Activated CD4-positive, alpha-beta T cell treated with anti-CD3 and anti-CD28 coated beads, Interleukin-10, Interleukin-2, amounts not matched to agents 100 ng/mL and 50 ng/mL, durations not matched to agents 16 hours and 8 hours (primary cell): ENCODE data around the gene WASF2.
"Not testable (repeated sequence)": the region's sequence is repeated elsewhere in the genome, so short reads cannot be mapped to it uniquely, and the experiment has no call there.

ENCODE experiments used
- DNase-seq: peaks from one replicate; pipeline ENCODE4 v3.0.0-alpha.2; 2020

WASF2 gene

DNA sequence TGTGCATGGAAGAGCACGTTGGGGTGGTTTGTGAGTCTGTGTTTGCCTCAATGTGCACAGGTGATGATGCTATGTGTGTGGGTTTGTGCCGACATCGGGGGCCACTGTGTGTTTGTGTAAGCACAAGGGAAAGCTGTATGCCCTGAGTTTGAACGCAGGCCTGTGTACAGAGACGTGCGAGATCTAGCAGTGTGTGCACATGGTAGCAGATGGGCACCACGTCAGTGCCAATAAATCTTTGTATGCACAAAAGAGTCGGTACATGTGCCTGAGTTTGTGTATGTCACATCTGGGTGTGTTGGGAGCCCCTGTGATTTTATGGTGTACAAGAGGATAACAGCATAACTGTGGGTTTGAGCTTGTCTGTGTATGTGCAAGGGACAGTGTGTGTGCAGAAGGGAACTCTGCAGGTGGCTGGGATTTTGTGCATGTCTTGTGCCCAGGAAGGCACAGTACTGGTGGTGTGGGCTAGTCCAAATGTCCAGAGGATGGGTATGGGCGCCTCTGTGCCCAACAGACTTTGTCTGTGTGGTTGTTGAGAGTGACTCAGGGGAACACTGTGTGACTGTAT, 32.0 kb upstream of the WASF2 start:
- DNase-seq: no peak

DNA sequence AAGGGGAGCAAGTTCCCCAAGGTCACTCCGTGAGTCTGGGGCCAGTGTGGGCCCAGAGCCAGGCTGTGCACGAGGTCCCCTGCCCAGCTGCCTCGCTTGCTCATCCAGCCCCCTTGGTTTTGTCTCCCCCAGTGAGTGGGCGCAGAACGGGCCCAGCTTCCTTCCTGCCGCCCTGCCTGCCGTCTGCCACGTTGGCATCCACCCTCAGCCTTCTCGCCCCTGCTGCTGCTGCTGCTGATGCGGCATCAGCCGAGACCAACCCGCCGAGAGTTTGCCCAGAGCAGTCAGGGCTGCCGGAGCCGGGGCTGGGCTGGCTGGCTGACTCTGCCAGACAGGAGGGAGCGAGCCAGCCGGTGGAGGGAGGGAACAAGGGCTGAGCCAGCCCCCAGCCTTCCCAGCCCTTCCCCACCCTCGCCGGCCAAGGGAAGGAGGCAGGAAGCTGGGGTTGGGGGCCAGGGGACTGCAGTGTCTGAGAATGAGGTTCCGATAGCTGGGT, 31.4 kb upstream of the WASF2 start:
- DNase-seq: peak; percentile 49

DNA sequence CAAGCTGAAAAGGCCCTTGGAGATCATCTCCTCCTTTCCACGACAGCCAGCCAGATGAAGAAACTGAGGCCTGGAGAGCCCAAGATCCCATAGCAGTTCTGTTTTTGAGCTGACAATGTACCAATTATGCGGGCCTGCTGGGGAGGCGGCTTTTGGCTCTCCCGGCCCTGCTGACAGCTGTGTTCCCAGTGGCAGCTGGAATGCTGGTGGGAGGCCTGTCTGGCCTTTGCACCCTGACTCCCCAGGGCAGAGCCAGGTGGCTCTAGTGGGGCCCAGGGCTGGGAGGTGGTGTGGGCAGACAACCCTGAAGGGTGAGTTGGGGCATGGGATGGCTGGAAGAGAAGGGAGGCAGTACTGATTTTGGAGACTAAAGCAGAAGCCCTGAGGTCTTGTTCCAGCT, 30.7 kb upstream of the WASF2 start:
- no peak for DNase-seq

DNA sequence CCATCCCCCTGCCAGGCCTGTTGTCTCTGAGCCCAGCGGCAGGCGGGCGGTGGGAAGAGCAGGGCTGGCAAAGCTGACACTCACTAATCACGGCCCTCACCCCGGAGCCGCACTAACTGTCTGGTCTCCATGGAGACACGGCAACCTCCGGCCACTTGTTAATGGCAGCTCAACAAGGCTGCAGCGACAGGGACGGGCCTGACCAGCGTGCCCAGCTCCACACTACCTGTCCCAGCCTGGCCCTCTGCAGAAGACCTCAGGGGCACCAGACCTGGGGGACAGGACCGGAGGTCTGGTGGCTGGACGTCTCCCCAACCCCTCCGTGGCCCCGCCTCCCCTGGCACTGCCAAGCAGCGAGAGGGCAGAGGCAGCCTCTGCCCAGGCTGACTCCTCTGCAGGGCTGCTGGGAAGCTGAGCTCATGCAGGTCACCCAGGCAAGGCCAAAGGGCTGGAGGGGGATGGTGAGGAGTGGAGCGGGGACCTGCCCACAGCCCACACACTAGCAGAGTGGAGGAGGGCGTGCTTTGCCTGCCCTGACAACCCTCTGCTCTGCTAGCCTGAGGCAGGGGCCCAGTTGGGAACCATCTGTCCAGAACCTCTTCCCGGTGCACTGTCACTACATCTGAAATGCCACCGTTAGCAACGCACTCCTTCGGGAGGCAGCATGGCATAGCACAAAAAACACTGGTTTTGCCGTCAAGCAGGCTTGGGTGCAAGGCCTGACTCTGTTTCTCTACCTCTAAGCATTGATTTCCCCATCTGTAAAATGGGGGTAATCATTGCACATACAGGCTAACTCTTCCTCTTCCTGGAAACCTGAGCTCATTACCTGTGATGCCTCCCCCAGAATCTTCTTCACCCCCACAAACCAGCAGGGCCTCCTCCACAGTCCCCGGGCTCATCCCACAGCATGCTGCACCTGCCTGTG, 29.6 kb upstream of the WASF2 start:
- no peak for DNase-seq

DNA sequence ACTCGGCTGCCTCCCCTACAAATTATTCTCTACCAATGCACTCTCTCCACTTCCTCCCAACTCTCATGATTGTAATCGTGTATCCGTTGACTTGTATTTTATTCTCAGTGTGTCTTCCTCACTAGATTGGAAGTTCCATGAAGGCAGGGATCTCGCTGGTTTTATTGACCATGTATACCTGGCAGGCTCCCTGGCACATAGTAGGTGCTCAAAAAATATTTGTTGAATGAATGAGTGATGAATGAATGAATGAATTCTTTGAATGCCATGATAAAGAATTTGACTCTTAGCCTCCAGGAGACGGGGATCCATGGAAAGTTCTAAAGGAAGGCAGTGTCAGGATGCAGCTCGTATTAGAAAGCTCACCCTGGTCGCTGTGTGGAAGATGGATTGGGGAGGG, 28.8 kb upstream of the WASF2 start:
- DNase-seq: no peak

DNA sequence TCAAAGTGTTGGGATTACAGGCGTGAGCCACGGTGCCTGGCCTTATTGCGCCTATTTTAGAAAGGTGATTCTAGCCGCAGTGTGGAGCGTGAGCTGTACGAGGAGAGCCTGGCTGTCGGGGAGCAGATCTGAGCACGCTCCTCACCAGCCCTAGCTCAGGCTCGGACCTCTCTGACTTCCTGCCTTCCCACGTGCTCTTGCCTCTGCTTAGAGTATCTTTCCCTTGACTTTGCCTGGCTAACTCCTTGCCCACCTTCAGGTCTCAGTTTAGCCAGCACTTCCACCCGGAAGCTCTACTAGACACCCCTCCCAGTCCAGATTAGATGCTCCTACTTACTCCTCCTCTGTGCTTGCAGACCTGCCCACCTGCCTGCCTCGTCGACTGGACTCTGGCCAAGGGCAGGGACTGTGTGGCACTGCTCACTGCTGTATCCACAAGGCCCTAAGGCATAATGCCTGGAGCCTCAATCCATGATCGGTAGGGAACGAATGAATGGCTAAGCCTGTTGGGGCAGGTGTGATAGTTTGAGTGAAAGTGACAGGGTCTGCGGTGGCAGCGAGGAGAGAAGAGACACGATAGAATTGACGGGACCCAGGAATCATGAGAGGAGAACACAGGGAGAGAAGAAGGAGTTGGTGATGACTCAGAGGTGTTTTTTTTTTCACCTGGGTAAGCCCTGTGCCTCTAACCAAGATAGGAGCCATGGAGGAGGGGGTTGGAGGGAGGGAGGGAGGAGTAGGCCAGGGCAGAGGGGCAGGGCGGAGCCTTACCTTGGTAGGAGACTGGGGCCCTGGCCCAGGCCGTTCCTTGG, 28.1 kb upstream of the WASF2 start:
- no peak for DNase-seq

DNA sequence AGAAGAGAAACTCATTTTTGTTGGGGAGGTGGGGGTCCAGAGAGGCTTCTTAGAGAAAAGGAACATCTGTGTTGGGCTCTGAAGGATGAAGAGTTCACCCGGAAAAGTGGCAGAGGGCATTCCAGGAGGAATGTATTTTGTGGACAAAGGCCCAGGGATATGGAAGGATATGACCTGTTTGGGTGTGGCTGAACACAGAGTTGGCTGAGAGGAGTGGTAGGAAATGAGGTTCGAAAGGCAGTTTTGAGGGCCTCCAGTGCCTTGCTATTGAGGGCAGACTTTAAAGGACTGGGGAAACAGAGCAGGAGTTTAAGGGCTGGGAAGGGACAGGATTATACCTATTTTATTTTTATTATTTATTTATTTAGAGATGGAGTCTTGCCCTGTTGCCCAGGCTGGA, 27.3 kb upstream of the WASF2 start:
- DNase-seq: no peak

DNA sequence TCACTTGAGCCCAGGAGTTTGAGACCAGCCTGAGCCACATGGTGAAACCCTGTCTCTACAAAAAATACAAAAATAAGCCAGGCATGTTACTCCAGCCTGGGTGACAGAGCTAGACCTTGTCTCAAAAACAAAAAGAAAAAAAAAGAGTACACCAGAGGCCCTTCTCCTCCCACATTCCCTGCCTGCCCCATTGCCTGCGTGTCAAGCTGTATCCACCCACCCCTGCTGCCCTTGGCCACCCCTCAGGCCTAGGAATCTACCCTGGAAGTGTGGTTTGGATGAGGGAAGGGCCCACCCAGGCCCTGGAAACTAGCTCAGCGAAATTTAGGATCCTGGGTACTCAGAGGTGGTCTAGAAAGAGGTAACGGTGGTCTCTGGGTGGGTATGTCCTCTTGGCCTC, 25.7 kb upstream of the WASF2 start:
- DNase-seq: no peak

DNA sequence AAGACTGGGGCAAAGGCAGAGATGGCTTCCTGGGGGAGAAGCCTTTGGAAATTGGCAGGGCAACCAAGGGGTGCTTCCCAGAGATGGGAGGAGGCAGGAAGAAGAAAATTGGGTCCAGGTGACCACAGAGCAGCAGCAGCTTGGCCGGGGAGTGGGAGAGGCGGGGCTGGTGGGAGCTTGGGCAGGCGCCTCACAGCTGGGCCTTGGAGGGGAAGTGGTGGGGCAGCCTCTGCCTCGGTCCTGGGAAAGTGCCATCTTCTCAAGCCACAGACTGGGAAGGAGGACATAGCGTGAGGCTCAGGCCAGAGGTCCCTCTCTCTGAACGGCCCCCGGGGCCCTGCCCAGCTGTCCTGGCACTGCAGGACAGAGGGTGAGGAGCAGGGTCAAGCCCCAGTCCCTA, 24.0 kb upstream of the WASF2 start:
- DNase-seq: no peak

DNA sequence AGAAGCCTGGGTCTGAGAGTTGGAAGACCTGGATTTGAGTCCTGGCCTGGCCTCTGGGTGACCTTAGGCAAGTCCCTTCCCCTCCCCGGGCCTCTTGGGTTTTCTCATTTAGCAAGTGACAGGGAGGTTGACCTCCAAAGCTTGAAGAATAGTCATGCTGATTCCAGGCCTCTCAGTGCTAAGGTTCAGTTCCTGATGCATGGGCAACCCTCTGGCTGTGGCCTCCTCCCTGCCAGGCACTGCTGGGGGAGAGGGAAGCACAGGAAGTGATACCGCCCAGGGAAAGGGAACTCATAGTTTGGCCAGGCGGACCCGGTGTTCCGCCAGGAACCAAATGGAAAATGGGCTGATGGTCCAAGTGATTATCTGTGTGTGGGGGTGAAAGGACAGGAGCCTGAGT, 23.6 kb upstream of the WASF2 start:
- no peak for DNase-seq

DNA sequence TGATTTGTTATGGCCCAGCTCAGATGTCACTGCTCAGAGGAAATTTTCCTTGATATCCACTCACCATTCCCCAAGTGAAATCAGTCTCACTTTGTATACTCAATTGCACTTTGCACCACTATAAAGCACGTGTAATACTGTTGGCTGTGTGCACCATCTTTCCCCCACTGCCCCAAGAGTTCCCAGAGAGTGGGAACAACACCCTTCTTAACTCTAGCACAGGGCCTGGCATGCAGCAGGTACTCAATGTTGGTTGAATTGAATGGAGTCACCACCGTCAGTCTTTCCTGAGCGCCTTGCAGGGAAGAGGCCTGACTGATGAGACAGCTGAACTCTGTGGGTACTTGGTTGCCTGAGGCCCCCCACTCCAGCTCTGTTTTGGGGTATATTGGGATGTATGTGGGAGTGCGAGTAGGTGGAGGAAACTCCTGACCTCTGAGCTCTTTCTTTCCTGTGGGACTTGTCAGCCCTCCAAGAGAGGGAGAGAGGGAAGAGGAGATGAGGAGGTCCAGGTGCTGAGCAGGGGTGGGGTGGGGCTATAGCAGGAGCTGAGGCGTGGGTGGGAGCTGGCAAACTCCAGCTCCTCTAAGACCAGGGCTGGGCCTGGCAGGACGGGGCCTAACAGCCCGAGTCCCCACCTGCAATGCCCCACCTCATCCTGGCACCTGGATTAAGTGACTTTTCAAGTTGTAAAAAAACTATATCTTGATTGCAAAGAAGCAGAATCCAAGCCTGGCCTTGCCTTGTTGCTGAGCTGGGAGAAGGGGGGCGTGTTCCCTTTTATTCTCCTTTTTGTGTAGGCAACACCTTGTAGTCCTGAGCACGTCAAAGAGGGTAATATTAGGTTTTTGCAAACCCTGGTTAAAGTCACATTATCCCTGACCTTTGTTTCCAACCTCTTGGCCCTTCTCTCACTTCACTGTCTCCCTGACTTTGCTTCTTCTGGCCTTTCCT, 19.4 kb upstream of the WASF2 start:
- DNase-seq: no peak

DNA sequence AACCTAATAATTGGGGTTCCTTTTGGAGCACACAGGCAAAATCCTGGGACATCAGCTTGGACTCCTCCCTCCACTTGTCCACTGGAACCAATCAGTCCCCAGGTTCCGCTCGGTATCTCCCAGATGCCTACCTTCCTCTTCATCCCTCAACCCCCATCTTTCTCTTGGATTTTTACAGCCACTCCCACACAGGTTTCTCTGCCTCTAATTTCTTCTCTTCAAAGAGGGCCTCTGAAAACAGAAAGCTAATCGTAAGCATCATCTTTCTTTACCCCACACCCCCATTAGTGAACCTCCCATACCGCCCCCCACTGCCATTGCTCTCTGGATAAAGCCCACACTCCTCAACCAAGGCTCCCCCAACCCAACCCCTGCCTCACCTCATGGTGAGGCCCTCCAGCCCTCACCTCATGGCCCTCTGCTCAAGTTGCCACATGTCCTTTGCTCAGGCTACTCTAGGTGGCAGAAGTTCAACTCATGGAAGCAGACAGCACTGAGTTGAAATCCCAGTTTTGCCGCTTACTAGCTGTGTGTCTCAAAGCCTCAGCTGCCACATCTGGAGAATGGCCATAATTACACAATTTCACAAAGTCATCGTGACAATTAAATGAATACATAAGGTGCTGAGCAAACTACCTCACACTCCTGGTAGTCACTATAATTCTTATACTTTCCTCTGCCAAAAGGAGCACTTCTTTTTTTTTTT, 18.1 kb upstream of the WASF2 start:
- no peak for DNase-seq

DNA sequence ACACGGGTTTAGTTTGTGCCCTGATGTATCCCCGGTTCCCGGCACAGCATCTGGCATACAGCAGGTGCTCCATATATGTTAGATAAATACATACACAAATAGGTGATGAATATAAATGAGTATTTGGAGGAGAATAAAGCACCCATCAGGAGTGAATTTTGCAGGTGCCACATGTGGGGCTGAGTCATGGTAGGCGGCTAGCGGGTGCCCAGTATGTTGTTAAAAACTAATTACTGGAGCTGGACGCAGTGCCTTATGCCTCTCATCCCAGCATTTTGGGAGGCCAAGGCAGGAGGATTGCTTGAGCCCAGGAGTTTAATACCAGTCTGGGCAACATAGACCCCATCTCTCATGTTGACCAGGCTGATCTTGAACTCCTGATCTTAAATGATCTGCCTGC, 16.7 kb upstream of the WASF2 start:
- DNase-seq: no peak

DNA sequence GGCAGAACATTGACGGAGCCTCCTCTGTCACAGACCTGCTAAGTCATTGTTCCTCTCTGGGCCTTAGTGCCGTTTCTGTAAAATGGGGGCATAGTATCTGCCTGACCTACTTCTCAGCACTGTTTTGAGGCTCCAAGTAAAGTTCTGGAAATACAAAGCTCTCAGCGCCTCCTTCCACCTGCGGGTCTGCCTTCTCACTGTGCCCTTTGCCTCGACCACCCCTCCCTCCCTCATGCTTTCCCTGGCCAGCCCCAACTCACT, 15.4 kb upstream of the WASF2 start:
- DNase-seq: no peak

DNA sequence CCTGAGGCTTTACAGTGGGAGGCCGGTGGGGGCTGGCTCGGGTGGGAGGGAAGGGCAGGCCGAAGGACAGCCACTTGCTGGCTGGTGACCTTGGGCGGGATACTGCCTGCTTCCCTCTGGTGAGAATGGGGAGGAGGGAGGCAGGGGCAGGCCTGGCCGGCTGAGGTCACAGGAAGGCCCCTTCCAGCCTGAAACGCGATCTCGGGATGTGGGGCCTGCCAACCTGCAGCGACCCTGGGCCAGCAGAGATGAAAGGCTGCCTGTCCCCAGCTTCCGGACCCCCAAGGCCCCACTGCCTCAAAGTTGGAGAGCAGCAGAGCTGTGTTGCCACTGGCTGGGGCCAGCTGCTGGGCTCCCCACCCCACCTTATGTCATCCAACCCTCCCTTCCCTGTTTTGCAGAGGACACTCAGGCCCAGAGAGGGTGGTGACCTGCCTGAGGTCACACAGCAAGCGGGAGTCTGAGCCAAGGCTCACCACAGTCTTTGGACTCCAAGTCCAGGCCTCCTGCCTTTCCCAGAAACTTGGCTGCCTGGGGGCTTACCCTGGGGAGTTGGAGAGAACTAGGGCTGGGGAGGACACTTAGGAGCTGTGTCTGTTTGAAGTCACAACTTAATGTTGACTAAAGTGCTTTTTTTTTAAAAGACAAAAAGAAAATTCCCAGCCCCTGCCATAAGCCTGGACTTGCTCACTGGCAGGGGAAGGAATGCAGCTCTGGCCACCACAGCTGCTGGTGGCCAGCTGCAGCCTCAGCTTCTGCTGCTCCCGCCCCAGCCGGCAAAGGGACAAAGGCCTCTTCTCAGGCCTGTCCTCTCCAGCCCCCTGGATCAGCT, 14.8 kb upstream of the WASF2 start:
- no peak for DNase-seq

DNA sequence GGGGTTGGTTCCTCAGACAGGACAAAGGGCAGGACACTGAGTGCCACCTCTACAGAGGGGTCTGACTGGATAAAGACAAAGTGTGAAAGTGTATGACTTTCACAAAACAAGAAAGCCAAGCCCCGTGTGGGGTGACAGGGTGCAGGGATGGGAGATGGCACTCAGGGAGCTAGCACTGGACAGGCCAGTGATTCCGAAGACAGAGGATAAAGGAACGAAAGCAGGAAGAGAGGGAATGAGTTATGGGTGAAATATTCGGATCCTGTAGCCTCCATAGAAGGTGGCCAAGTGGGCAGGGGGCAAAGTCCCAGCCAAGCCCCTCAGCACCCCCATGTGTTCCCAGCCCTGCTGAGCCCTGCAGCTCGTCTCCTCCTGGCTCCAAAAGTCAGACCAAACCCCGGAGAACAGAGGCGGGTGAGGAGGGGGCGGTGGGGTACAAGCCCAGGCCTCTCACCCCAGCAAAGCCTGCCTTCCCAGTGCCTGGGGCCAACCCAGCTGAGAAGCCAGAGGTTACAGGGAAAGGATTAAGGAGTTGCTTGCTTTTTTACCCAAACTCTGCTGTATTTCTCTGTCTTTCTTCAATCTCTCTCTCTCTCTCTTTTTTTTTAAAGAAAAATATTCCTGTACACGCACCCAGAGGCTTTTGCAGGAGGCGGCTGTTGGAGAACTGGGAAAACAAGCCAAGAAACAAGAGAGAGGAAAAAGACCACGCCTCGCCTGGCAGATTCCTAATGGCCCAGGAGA, 14.0 kb upstream of the WASF2 start:
- DNase-seq: no peak

DNA sequence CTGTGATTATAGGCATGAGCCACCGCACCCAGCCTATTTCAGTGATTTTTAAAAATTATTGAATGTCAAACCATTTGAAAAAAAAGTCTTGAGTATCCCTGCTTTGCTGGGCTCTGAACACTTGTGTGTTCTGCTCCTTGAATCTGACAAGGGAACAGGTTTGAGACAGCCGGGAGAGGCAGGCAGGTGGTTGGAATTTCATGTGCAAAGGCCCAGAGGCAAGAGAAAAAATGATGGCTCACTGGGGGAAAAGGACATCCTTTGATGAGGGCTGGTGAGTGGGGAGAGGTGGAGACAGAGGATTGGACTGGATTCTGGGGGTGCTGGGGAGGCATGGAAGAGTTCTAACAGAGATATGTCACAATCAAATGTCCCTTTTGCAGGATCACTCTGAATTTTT, 13.1 kb upstream of the WASF2 start:
- DNase-seq: no peak

DNA sequence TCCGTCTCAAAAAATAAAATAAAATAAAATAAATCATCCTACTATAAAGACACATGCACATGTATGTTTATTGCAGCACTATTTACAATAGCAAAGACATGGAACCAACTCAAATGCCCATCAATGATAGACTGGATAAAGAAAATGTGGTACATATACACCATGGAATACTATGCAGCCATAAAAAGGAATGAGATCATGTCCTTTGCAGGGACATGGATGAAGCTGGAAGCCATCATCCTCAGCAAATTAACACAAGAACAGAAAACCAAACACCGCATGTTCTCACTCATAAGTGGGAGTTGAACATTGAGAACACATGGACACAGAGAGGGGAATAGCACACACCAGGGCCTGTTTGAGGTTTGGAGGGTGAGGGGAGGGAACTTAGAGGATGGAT, 11.2 kb upstream of the WASF2 start:
- not testable (repeated sequence) for DNase-seq

DNA sequence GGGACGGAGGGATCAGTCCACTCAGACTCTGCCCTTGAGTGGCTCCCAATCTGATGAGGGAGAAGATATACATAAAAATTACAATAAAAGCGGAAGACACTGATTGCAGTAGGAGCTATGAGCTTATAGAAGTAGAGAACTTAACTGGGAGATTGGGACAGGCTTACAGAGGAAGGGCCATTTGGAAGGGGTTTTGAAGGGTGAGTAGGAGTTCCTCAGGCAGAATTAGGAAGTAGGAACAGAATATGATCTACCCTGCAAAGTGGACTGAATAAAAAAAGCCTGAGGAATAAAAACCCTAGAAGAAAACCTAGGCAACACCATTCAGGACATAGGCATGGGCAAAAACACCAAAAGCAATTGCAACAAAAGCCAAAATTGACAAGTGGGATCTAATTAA, 9.2 kb upstream of the WASF2 start:
- DNase-seq: no peak

DNA sequence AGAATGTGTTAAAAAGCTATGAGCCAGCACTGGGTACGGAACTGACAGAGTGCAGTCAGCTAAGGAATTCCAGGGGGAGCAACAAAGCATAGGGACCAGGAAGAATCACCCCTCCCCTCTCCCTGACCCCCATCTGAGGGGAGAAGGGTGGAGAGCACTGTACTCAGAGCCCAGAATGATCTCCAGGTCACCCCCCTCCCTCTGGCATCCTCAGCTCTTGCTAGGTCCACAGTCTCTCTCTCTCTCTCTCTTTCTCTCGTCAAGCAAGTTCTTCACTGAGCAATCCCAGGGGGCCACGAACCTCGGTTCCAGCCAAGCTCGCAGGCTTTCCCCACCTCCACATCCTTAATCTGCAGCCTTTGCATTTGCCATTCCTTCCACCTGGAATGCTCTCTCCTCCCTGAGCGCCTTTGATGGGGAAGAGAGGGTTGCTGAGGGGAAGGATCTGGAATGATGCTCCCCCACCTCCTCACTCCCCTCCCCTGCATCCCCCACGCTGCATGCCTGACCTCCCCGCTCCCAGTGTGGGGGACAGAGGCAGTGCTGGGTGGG, 6.7 kb upstream of the WASF2 start:
- DNase-seq: no peak
